GM21381 (cell line): ENCODE results near the gene SLC4A7.
A peak's percentile ranks its signal among the peaks of the same experiment; 100 is the strongest.
"Not testable (repeated sequence)": the region's sequence is repeated elsewhere in the genome, so short reads cannot be mapped to it uniquely, and the experiment has no call there.

ENCODE experiments used
- ATAC-seq: cut with Tn5 transposase; IDR thresholded peaks from one replicate; pipeline ENCODE4 v1.9.1; 2021; ENCODE audit warnings: mild to moderate bottlenecking, moderate library complexity; ENCODE audit not compliant: unreplicated experiment

Gene SLC4A7

DNA sequence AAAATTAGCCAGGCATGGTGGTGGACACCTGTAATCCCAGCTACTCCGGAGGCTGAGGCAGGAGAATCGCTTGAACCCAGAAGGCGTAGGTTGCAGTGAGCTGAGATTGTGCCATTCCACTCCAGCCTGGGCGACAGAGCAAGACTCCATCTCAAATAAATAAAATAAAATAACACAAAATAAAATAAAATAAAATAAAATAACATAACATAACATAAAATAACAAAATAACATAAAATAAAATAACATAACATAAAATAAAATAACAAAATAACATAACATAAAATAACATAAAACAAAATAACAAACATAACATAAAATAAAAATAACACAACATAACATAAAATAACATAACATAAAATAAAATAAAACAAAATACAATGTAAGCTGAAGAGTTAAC is 45.8 kb downstream of the SLC4A7 start:
- ATAC-seq, result not testable (repeated sequence)

DNA sequence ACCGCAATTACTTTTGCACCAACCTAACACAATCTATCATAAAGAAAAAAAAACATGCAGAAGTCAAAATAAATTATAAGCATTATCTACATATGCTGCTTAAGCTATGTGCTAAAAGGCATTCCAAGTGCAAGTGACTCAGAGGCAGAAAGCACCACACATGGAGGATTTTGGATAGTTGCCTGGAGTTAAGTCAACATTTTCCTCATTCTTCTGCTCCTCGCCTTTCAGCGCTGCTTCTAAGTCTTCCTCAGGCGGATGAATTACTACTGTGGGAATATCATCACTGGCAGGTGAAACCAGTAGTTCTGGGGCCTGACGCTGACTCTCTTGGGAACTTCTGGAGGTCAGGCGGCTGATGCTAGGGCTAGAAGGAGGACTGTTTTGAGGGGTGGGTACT is 53.1 kb downstream of the SLC4A7 start:
- no peak for ATAC-seq

DNA sequence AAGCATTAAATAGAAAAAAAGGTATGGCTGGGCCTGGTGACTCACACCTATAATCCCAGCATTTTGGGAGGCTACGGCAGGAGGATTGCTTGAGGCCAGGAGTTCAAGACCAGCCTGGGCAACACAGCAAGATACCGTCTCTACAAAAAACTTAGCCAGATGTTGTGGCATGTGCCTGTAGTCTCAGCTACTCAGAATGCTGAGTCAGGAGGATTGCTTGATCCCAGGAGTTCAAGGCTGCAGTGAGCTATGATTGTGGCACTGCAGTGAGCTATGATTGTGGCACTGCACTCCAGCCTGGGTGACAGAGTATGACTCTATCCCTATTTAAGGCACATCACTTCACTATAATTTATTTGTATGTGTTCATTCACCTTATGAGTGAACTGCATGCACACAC is 54.3 kb downstream of the SLC4A7 start:
- ATAC-seq, result no peak

DNA sequence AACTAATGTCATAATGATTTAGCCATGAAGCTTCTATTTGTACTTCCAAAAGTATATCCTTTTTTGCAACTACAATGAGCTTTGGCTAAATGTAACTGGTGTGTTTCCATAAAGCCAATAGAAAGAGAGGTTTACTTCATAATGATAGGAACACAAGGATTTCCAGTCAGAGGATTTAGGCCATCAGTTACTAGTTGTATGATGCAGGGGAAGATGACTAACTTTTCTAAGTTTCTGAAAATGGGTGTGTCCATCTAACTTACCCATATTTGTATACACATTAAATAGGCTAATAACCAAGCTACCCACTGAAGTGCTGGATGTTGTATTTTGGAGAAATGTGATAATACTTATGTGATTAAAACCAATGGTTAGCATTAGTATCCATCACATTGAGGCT is 55.7 kb downstream of the SLC4A7 start:
- ATAC-seq, result no peak

DNA sequence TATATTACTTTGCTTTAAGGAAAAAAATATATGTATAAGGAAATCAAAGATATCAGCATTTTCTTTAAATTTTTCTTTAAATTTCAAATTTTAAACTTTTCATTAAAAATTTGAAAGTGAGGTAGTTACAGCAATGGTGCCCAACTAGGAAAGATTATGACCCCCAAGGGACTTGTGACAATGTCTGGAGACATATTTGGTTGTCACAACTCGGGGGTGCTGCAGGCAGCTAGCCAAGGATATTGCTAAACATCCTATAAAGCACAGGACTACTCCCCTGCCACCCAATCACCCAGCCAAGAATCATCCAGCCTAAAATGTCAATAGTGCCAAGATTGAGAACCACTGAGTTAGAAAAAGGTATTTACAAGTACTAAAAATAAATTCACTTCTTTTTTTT is 57.3 kb downstream of the SLC4A7 start:
- no peak for ATAC-seq

DNA sequence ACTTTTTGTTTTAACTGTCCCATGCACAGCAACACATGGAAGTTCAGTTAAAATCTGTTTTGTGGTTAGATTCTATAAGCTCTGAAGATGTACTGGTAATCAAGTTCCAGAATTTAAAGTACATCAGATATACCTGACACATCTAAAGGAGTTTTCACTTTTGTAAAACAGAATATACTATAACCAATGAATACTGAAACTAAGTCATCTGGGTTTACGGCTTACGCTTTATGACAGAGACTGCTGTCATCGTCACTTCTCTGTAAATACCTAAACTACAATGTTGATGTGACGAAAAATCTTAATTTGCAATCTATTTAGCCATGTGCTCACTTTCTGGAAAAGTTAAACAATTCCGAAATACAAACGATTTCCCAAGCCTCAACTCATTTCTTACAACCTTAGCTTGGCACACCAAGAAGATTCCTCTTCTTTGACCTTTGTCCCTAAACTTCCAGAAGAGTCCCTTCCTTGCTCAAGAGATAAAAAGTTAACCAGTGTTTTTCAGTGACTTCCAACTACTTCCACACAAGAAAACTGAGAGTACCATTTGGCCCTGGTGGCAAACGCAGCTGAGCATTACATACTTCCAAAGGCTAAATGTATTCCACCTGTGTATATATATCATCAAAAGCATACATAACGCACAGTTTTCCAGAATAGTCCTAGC is 58.2 kb downstream of the SLC4A7 start:
- no peak for ATAC-seq

GRCh38 chr3:27424812-27425521 is 59.2 kb downstream of the SLC4A7 start:
- not testable (repeated sequence) for ATAC-seq

- ATAC-seq, result no peak
Measured at GRCh38 chr3:27423463-27423862, 60.7 kb downstream of the SLC4A7 start.

DNA sequence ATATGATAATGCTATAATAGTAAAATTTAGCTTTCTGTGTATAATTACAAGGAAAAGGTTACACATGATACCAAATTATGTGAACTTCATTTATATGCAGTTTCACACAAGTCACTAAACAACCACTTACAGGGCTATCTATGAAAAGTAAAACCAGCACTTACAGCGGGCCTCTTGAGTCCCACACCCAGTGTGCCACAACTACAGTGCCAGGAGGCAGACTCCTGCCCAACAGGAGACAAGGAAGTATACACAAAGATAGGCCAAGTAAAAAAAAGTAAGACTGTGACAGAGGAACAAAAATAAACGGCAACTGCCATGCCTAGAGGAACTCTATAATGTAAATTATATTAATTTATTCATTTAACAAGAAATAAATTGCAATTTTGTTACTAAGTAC is 61.6 kb downstream of the SLC4A7 start:
- ATAC-seq, result no peak

- ATAC-seq, result no peak
Measured at GRCh38 chr3:27415202-27415601, 69.0 kb downstream of the SLC4A7 start.

DNA sequence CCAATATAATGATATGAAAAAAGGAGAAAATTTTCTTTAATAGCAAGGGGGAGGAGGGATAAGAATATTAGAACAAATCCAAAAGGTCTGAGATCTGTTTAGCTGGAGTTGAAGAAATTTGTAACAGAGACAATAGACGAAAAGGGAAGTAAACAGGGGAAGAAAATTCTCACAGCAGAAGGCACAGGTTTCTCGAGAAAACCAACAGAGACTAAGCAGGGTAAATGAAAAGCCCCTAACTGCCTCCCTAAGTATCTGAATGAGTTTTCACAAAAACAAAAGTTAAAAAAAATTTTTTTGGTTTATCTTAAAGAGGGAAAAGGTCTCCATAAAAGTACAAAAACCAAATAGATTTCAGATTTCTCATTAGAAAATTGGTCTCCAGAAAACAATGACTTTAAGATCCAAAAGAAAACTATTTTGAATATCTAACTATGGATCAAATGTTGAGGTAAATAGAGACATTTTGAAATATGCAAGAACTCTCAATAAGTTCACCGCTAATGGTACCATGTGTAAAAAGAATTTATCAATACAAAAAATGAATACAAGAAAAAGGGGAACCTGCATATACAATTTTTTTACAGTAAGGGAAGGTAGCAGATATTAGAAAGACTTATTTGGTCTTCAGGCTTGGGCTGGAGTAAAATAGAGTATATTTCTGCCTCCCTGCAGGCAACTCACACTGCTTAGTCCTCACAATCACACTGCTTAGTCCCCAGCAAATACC is 91.1 kb downstream of the SLC4A7 start:
- ATAC-seq, result peak; percentile 82

DNA sequence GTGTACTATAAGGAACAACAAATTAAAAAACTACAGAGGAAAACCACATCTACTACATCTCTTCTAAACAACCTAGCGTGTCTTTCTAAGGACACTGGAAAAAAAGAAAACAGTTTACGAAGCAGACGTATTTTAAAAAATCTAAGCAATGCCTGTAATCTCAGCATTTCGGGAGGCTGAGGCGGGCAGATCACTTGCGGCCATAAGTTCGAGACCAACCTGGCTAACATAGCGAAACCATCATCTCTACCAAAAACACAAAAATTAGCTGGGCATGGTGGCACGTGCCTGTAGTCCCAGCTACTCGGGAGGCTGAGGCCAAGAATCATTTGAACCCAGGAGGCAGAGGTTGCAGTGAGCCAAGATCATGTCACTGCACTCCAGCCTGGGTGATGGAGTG is 91.8 kb downstream of the SLC4A7 start:
- not testable (repeated sequence) for ATAC-seq

- ATAC-seq, result no peak
Measured at GRCh38 chr3:27391796-27392195, 92.4 kb downstream of the SLC4A7 start.

DNA sequence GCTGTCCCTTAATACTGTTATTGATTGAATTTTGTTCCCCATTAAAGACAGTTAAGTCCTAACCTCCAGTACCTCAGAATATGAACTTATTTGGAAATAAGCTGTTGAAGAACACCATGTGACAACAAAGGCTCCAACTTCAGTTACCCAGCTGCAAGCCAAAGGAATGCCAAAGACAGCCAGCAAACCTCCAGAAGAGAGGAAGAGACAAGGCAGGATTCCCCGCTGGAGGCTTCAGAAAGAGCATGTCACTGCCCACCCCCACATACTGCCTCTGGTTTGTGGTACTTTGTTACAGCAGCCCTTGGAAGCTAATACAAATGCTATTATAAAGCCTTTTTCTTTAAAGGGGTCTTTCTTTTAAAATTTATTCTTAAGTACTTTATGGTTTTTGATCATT is 96.6 kb downstream of the SLC4A7 start:
- ATAC-seq, result no peak

GRCh38 chr3:27385504-27385903 is 98.7 kb downstream of the SLC4A7 start:
- ATAC-seq, result no peak

- no peak for ATAC-seq
Measured at GRCh38 chr3:27384191-27384590, 100.0 kb downstream of the SLC4A7 start.

DNA sequence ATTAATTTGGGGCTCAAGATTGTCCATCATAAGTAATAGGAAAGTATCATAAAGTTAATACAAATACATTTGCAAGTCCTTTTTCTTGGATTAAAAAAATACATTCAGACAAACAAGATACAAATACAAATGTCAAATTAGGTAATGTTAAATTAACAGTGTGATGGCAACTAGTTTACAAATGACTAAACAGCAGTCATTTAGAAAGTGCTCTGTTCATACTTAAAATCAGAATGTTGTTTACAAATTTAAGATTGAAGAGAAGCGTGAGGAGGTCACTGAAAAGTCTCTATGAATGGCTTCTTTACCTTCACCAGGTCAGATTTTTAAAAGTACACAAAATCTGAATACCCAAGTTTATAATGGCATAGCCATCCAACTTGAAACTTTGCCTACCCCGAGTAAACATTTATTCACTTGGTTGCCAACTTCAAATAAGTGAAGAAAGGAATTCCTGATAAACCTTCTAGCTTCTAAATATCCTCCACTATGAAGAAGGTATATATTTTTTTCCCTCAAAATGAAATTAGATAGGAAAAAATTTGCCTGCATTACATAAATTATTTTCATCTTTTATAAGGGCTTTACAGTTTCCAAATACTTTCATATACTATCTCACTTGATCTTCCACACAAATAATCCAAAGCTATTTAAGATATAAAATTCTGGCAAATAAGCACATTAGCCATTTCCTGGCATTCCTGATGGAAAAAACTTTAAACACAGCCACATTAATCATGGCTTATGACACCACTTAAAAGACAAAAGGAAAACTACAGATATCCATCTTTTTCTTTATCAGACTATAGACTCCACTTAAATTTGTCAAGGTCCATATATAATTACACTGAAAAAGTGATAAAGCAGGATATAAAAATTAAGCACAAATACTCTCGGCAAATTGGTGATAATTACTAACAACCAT is 103.5 kb downstream of the SLC4A7 start:
- no peak for ATAC-seq

DNA sequence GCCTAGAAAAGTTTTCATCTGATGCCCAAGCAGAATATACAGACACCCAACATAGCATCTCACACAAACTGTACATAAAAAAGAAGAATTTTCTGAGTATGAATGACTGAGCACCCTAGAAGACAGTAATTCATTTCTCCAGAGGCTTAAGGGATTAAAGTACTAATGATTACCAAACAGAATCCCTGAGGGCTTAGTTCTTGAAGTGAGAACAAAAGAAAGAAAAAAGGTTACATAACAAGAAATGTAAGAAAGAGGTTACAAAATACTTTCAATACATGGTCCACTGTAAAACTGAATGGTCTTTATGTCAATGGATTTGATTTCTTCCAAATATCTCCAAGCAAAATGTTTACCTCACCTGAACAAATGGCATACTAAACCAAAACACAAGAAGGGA is 105.9 kb downstream of the SLC4A7 start:
- no peak for ATAC-seq

- no peak for ATAC-seq
Measured at GRCh38 chr3:27376109-27376772, 107.9 kb downstream of the SLC4A7 start.

DNA sequence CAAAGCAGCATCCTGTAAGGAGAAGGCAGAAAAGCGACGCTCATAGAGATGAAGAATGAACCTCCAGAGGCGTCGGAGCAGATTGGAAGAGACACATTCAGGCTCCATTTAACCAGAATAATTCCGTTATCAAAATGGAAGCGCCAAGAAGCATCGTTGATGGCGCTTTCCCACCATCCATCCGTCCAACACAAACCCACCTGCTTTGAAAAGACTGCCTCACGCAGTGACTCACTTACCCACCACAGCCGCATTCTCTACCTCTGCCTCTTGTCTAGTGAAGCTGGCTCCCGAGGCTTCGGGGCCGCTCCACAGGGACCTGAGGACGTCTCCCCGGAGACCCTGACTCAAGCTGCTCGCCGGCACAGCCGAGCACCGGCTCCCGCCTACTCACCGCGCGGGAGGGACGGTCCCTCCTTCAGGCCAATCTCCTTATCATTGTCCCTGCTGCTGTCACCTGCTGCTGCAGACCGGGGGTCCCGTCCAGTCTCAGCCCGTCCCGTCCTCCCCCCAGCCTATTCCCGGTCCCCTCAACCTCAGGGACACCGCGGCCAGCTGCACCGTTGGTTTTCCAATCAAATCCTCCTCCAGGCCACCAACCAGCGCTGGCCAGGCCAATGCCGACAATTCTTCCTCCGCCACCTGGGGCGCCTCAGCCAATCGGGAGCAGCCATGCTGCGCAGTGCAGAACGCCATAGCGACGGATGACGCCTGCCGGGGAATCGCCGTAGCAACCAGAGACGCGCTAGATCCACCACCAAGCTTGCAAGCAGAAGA is 115.2 kb downstream of the SLC4A7 start, which contains the start of gene NEK10:
Gene NEK10, minus strand, starts transcription at position 553 of the 777 bp plus-strand sequence. CDS start 16,501 bp downstream, outside the sequence.
- ATAC-seq, result peak; percentile 100
